Endothelial cell of umbilical vein (primary cell): ENCODE data around the gene CD160. TPM values are rescaled to one million over a fixed set of nuclear protein-coding genes. Genes with fewer than 3 reads are reported as not detected.

Experiments used
- BruUV-seq: library from RNA; stranded (reverse); fragments of 400-500 nt; replicated peaks from 2 replicates; lab custom pipeline; 2021; lab: Mats Ljungman, UMichigan
- CTCF ChIA-PET: fragments of 300-600, 350-600 bp; sonication (Branson Sonifier 250); formaldehyde crosslinking; loops from one replicate; lab custom pipeline; 2021; ENCODE audit warnings: antibody characterized with exemption, inconsistent platforms; lab: Charles Lee
- POLR2A ChIA-PET: fragments of 300-600, 350-600 bp; sonication (Branson Sonifier 250); formaldehyde crosslinking; loops from one replicate; lab custom pipeline; 2021; ENCODE audit warnings: antibody characterized with exemption, inconsistent platforms; lab: Charles Lee
- DNase-seq: peaks from one replicate; pipeline ENCODE4 v3.0.0-alpha.2; 2011; ENCODE audit warnings: low read depth, low spot score
- FAIRE-seq: peaks from 2 replicates; lab custom pipeline; 2011; peaks lifted over from hg19 to GRCh38; lab: Jason Lieb, UNC
- H2AFZ ChIP-seq: 2 replicates; pipeline ENCODE4 v1.6.0; 2012; ENCODE audit warnings: low read depth, low read length, control low read depth, inconsistent platforms
- H3K27ac ChIP-seq: 2 replicates; pipeline ENCODE4 v1.5.1; 2011; ENCODE audit warnings: low read depth, mild to moderate bottlenecking, control low read depth, low read length, moderate library complexity; ENCODE audit not compliant: insufficient read depth
- H3K27me3 ChIP-seq, 2 experiments: 2 replicates each; pipeline versions ENCODE4 v1.6.0 to v1.6.1; 2011; ENCODE audit warnings: low read length in 2 of 2, mixed read lengths in 1 of 2; ENCODE audit not compliant: control insufficient read depth in 2 of 2, insufficient read depth in 2 of 2
- H3K36me3 ChIP-seq, 2 experiments: 2 replicates in 1 of 2; 3 replicates in 1 of 2; pipeline ENCODE4 v1.5.1; 2011; ENCODE audit warnings: low read length in 2 of 2, mild to moderate bottlenecking in 1 of 2, moderate library complexity in 1 of 2; ENCODE audit not compliant: control insufficient read depth in 2 of 2, insufficient read depth in 2 of 2; ENCODE audit errors: extremely low read depth in 1 of 2
- H3K4me1 ChIP-seq: 3 replicates; pipeline ENCODE4 v1.5.1; 2011; ENCODE audit warnings: mild to moderate bottlenecking, low read length; ENCODE audit not compliant: control insufficient read depth, insufficient read depth; ENCODE audit errors: extremely low read depth
- H3K4me2 ChIP-seq: 2 replicates; pipeline ENCODE4 v1.6.1; 2011; ENCODE audit warnings: low read length, control low read depth, mixed read lengths; ENCODE audit not compliant: insufficient read depth
- H3K4me3 ChIP-seq, 3 experiments: fragments of 200-600 bp in 1 of 3; sonication (generic), shearing (Covaris generic) in 1 of 3; replicated peaks in 1 of 3; 2 replicates each; pipeline ENCODE4 v1.5.1; 2011 to 2016; ENCODE audit warnings: control low read depth in 3 of 3, low read length in 3 of 3, mild to moderate bottlenecking in 2 of 3, inconsistent platforms in 1 of 3, low read depth in 1 of 3, moderate library complexity in 1 of 3; ENCODE audit not compliant: insufficient read depth in 1 of 3
- H3K79me2 ChIP-seq: 2 replicates; pipeline ENCODE4 v1.6.0; 2012; ENCODE audit warnings: low read length, inconsistent platforms; ENCODE audit not compliant: control insufficient read depth, insufficient read depth
- H3K9ac ChIP-seq: replicated peaks from 2 replicates; pipeline ENCODE3; 2011; ENCODE audit warnings: low read length, control low read depth; ENCODE audit not compliant: insufficient read depth; ENCODE audit errors: extremely low read depth
- H3K9me1 ChIP-seq: replicated peaks from 3 replicates; pipeline ENCODE4 v1.6.0; 2011; ENCODE audit warnings: mild to moderate bottlenecking, low read length; ENCODE audit not compliant: control insufficient read depth, insufficient read depth; ENCODE audit errors: extremely low read depth
- H3K9me3 ChIP-seq: replicated peaks from 2 replicates; pipeline ENCODE4 v1.5.1; 2012; ENCODE audit warnings: low read length, inconsistent platforms; ENCODE audit not compliant: control insufficient read depth, insufficient read depth
- H4K20me1 ChIP-seq: replicated peaks from 2 replicates; pipeline ENCODE3; 2011; ENCODE audit warnings: mild to moderate bottlenecking, low read length; ENCODE audit not compliant: control insufficient read depth, insufficient read depth; ENCODE audit errors: extremely low read depth
- CTCF ChIP-seq, 2 donors: IDR thresholded peaks; 1 replicate in 1 of 2; 2 replicates in 1 of 2; pipeline ENCODE4 v1.5.1; 2011; ENCODE audit warnings: low read length in 2 of 2, mild to moderate bottlenecking in 2 of 2, moderate library complexity in 2 of 2, control low read depth in 1 of 2, inconsistent platforms in 1 of 2, low read depth in 1 of 2; ENCODE audit not compliant: insufficient read depth in 1 of 2; ENCODE audit errors: extremely low read depth in 1 of 2
- EZH2 ChIP-seq: IDR thresholded peaks from 2 replicates; pipeline ENCODE4 v1.6.1; 2012; ENCODE audit warnings: borderline replicate concordance, low read depth, mild to moderate bottlenecking, moderate library complexity, low read length, inconsistent platforms; ENCODE audit not compliant: severe bottlenecking
- FOS ChIP-seq: IDR thresholded peaks from 2 replicates; pipeline ENCODE4 v1.6.1; 2011; ENCODE audit warnings: mild to moderate bottlenecking, low read length, moderate library complexity, borderline replicate concordance; ENCODE audit not compliant: insufficient read depth
- GATA2 ChIP-seq: IDR thresholded peaks from 2 replicates; pipeline ENCODE4 v1.7.0; 2011; ENCODE audit warnings: low read depth, mild to moderate bottlenecking, moderate library complexity, mixed read lengths, low read length; ENCODE audit not compliant: insufficient read length, insufficient read depth
- JUN ChIP-seq: IDR thresholded peaks from 2 replicates; pipeline ENCODE4 v1.6.1; 2011; ENCODE audit warnings: borderline replicate concordance, low read depth; ENCODE audit not compliant: insufficient read length, insufficient read depth
- MAX ChIP-seq: IDR thresholded peaks from 2 replicates; pipeline ENCODE4 v1.6.1; 2011; ENCODE audit not compliant: insufficient read depth, insufficient read length
- MYC ChIP-seq: IDR thresholded peaks from one replicate; pipeline ENCODE4 v1.6.1; 2011; ENCODE audit warnings: mild to moderate bottlenecking, low read depth, low read length
- POLR2A ChIP-seq: IDR thresholded peaks from 2 replicates; pipeline ENCODE4 v1.6.1; 2012; ENCODE audit warnings: low read depth, mild to moderate bottlenecking, control low read depth, low read length
- POLR2AphosphoS5 ChIP-seq: IDR thresholded peaks from 2 replicates; pipeline ENCODE4 v1.6.1; 2012; ENCODE audit warnings: low read depth, mild to moderate bottlenecking, control low read depth, low read length, moderate library complexity; ENCODE audit not compliant: insufficient read depth
- dilution Hi-C: fragments of 300-500 bp; cut with MboI; formaldehyde crosslinking; loops from one replicate; pipeline ENCODE4 v1.15.0; 2019; ENCODE audit warnings: low sequenced_read_pairs; ENCODE audit not compliant: extremely low pct_ligation_motif_present
- intact Hi-C: fragments of 100-400 bp; cut with micrococcal nuclease; formaldehyde crosslinking; loops from one replicate; pipeline ENCODE4 v1.10.0; 2022
- polyA plus RNA-seq, 4 experiments: library from polyadenylated mRNA; depleted of rRNA in 3 of 4; stranded (reverse) in 3 of 4; unstranded in 1 of 4; fragments of >200 nt; gene quantifications; 2 replicates each; pipeline versions ENCODE4 v1.2.1 to v1.2.3, GENCODE V29; 2011 to 2012; ENCODE audit warnings: missing spikeins in 1 of 4
- total RNA-seq: library from RNA; stranded (reverse); gene quantifications from 2 replicates; pipeline ENCODE4 v1.2.3, GENCODE V29; 2021

CD160 gene
- total and polyA plus RNA-seq, 2 donors (not counting 3 experiments of a cell fraction or from before 2014, with no cell fraction given) = not detected

- H3K36me3 ChIP-seq = no peaks in the 10 kb centered on the region
- no peaks in the 10 kb centered on the region for H4K20me1 ChIP-seq
- no peak overlapping the region for H3K27ac ChIP-seq
- dilution Hi-C loops (no loop called here), intact Hi-C loops (no loop called here)
- TF ChIP-seq JUN (no peak), MAX (no peak), FOS (no peak), POLR2AphosphoS5 (no peak), MYC (no peak), POLR2A (no peak), EZH2 (no peak), CTCF (IDR thresholded peaks at IDR 0.05; ENCODE audit: extremely low read depth in 1 of 2, insufficient read depth in 1 of 2, low read depth in 1 of 2, low read length in 2 of 2) (no peak), GATA2 (no peak)
- no peak overlapping the region for H3K9ac ChIP-seq
- CTCF ChIA-PET = no interaction called here
- no peaks in the 10 kb centered on the region for H3K9me1 ChIP-seq
- no peaks in the 10 kb centered on the region for H3K4me1 ChIP-seq
- BruUV-seq = no TSS peak
- H3K27me3 ChIP-seq = no peaks in the 10 kb centered on the region
- no peak overlapping the region for H3K4me3 ChIP-seq
- peak; percentile 12 for DNase-seq
- no peak for FAIRE-seq
- no peak overlapping the region for H2AFZ ChIP-seq
- no peak overlapping the region for H3K4me2 ChIP-seq
- no peaks in the 10 kb centered on the region for H3K9me3 ChIP-seq
- POLR2A ChIA-PET = no interaction called here
- H3K79me2 ChIP-seq = no peaks in the 10 kb centered on the region
Observed at GRCh38 chr1:145690587-145691558, 28.4 kb upstream of the CD160 start.
